ENCODE measurements around the gene PTCD1. TPM values are rescaled to one million over a fixed set of nuclear protein-coding genes. Genes with fewer than 3 reads are reported as not detected.

Gene PTCD1
- total and polyA plus RNA-seq, 9 of the 15 experiments (the other 6 are each of a cell fraction or from before 2014, with no cell fraction given) = 0.46 to 17.1 (median 6.2) TPM

DNA sequence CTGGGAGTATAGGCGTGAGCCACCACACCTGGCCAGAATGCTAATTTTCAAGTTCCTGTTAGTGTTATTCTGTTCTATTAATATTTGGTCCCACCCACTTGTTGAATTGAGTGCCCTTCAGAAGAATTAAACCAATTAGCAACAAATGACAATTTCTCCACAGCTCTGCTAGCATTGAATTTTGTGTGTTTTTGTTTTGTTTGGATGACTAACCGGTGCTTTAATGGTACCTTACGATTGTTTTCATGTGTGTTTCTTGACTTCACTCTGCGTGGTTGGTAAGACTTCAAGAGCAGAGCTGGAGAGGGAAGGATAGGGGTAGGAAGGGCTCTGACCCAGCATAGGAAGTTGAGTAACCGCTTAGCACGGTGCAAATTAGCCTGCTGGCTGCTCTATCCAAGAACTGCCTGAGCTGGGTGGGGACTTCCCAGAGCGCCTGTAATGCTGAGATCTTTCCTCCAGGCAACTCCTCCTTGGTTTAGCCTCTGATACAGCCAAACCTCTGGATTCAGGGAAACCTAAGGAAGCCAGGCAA lies 59.5 kb downstream of the PTCD1 start (continued):
- TF ChIP-seq, protein P1, sequence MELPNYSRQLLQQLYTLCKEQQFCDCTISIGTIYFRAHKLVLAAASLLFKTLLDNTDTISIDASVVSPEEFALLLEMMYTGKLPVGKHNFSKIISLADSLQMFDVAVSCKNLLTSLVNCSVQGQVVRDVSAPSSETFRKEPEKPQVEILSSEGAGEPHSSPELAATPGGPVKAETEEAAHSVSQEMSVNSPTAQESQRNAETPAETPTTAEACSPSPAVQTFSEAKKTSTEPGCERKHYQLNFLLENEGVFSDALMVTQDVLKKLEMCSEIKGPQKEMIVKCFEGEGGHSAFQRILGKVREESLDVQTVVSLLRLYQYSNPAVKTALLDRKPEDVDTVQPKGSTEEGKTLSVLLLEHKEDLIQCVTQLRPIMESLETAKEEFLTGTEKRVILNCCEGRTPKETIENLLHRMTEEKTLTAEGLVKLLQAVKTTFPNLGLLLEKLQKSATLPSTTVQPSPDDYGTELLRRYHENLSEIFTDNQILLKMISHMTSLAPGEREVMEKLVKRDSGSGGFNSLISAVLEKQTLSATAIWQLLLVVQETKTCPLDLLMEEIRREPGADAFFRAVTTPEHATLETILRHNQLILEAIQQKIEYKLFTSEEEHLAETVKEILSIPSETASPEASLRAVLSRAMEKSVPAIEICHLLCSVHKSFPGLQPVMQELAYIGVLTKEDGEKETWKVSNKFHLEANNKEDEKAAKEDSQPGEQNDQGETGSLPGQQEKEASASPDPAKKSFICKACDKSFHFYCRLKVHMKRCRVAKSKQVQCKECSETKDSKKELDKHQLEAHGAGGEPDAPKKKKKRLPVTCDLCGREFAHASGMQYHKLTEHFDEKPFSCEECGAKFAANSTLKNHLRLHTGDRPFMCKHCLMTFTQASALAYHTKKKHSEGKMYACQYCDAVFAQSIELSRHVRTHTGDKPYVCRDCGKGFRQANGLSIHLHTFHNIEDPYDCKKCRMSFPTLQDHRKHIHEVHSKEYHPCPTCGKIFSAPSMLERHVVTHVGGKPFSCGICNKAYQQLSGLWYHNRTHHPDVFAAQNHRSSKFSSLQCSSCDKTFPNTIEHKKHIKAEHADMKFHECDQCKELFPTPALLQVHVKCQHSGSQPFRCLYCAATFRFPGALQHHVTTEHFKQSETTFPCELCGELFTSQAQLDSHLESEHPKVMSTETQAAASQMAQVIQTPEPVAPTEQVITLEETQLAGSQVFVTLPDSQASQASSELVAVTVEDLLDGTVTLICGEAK (IDR thresholded peaks at IDR 0.05) = peak; percentile 13; the same call in 1 of the 2 replicates
- TF ChIP-seq, protein P1 (CRISPR knock-in tag; IDR thresholded peaks at IDR 0.05) = no peak
- TF ChIP-seq ZFP1 (CRISPR knock-in tag; IDR thresholded peaks at IDR 0.05) (no peak), RBM14 (IDR thresholded peaks at IDR 0.05; ENCODE audit: borderline replicate concordance, insufficient read depth, low read depth, low read length) (no peak), HDAC1 (IDR thresholded peaks at IDR 0.05) (peak in 1 of 2 experiments; percentile 17; a peak in 1 of 4 replicates), GTF2A2 (tag; IDR thresholded peaks at IDR 0.05) (no peak), BCOR (IDR thresholded peaks at IDR 0.05) (peak; percentile 71), ZNF57 (CRISPR knock-in tag; IDR thresholded peaks at IDR 0.05) (no peak), E2F5 (CRISPR knock-in tag; IDR thresholded peaks at IDR 0.05) (no peak), ZFP91 (CRISPR knock-in tag; IDR thresholded peaks at IDR 0.05) (no peak), HMBOX1 (IDR thresholded peaks at IDR 0.05) (no peak), DACH1 (IDR thresholded peaks at IDR 0.05; ENCODE audit: partially characterized antibody) (no peak), ZC3H11A (IDR thresholded peaks at IDR 0.05; ENCODE audit: low read depth, low read length) (no peak), RBBP5 (IDR thresholded peaks at IDR 0.05; ENCODE audit: borderline replicate concordance, insufficient read depth, low read length, poor library complexity, severe bottlenecking) (peak; percentile 15)
- TF ChIP-seq, protein P2, sequence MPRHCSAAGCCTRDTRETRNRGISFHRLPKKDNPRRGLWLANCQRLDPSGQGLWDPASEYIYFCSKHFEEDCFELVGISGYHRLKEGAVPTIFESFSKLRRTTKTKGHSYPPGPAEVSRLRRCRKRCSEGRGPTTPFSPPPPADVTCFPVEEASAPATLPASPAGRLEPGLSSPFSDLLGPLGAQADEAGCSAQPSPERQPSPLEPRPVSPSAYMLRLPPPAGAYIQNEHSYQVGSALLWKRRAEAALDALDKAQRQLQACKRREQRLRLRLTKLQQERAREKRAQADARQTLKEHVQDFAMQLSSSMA (CRISPR knock-in tag; IDR thresholded peaks at IDR 0.05) = no peak
